Ectodermal cell (in vitro differentiated cells): ENCODE data around the gene KLHDC8A.

ENCODE experiments used
- H3K27ac ChIP-seq: 2 replicates; pipeline ENCODE4 v1.7.0; 2013; ENCODE audit warnings: mild to moderate bottlenecking, low read depth, low read length; ENCODE audit not compliant: insufficient read depth, poor library complexity, severe bottlenecking
- H3K27me3 ChIP-seq: 2 replicates; pipeline ENCODE4 v1.7.0; 2013; ENCODE audit warnings: mild to moderate bottlenecking, low read length; ENCODE audit not compliant: insufficient read depth, control insufficient read depth, poor library complexity, severe bottlenecking
- H3K36me3 ChIP-seq: one replicate; pipeline ENCODE4 v1.7.0; 2013; ENCODE audit warnings: low read length; ENCODE audit not compliant: control insufficient read depth, insufficient read depth
- H3K4me1 ChIP-seq: one replicate; pipeline ENCODE4 v1.7.0; 2013; ENCODE audit warnings: low read length; ENCODE audit not compliant: control insufficient read depth, insufficient read depth
- H3K4me3 ChIP-seq: 2 replicates; pipeline ENCODE4 v1.7.0; 2013; ENCODE audit warnings: low read depth, low read length, control low read depth; ENCODE audit not compliant: insufficient read depth
- H3K9me3 ChIP-seq: 2 replicates; pipeline ENCODE4 v1.7.0; 2013; ENCODE audit warnings: mild to moderate bottlenecking, low read length, moderate library complexity; ENCODE audit not compliant: control insufficient read depth
- WGBS, 2 experiments: methylation state at CpG; one replicate each; pipeline ENCODE4 v1.1.7; 2013; ENCODE audit warnings: missing lambda C conversion rate in 2 of 2; 5-methylcytosine and 5-hydroxymethylcytosine counted together

Gene KLHDC8A

DNA sequence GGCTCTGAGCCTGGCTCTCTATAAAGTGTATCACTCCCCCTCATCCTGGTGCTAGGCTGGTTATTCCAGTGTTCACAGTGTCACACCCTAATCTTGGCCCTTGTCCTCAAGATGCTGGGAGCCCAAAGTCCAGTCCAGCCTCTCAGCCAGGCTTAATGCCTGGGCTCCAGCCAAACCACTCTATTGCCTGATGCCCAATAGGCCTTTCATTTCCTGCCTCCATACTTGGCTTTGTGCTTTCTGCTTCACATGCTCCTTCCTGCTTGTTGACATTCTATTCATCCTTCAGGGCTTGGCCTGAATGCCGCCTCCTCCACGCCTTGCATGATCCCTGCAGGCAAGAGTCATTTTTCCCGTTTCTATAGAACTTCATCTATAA lies 1.7 kb downstream of the KLHDC8A start:
- Histone ChIP-seq H3K36me3 (no peaks in the 10 kb centered on the region), H3K27me3 (no peaks in the 10 kb centered on the region), H3K4me3 (no peak overlapping the region), H3K27ac (no peak overlapping the region), H3K4me1 (peaks cover 72% of the 10 kb centered on the region), H3K9me3 (no peaks in the 10 kb centered on the region)
- WGBS, 2 experiments: 87 to 93% methylated on average over 3 of the region's 3 CpGs

DNA sequence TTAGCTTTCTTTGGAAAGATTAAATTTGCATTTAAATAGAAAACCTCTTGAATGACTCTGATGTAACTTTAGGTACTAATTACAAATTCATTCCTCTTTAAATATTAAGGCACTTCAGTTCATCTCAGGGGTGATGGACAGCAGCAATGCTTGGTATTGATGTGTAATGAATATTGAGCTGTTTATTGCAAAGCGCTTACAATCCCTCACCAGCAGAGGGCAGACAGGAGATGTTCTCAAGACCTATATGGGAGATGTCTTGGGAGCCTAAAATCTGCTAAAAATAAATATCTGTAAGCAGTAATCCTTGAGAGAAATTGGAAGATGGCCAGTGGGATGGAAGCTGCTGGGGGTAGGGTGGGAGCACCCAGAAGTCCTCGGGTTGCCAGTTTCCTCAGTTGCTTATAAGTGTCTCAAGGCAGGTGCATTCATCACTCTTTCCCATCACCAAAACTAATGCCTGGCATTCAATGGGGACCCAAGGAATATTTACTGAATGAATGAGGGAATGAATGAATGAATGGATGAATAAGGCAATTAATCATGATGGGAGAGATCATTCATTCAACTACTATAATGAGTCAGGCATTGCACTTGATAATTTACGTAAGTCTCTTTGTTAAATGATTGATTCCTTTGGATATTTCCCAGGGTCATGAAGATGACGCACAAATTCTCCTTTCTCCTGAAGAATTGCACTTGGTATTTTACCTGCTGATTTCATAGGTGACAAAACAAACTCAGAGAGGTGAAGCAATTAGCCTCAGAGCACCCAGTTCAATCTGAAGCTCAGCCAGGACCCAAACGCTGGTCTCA lies 2.3 kb downstream of the KLHDC8A start:
- no peaks in the 10 kb centered on the region for H3K27me3 ChIP-seq
- no peak overlapping the region for H3K4me3 ChIP-seq
- no peaks in the 10 kb centered on the region for H3K36me3 ChIP-seq
- no peak overlapping the region for H3K27ac ChIP-seq
- peaks cover 72% of the 10 kb centered on the region for H3K4me1 ChIP-seq
- H3K9me3 ChIP-seq: no peaks in the 10 kb centered on the region
- 42 to 46% methylated on average over 4 to 5 of the region's 5 CpGs for WGBS, 2 experiments

DNA sequence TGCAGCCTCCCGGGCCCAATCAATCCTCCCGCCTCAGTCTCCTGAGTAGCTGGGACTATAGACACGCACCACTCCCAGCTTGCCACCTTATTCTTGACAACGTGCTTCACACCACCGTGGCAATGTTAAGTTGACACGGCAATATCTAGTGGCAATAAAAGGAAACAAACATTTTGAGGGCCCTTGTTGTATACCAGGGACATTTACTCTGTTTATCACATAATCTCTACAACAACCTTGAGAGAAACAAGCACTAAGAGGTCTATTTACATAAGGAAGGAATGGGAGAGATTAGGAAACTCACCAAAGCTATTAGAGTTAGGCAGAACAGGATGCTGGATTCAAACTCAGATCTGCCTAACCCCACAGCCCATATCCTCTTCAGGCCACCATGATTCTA lies 3.1 kb downstream of the KLHDC8A start:
- no peaks in the 10 kb centered on the region for H3K27me3 ChIP-seq
- H3K27ac ChIP-seq: no peak overlapping the region
- peaks cover 80% of the 10 kb centered on the region for H3K4me1 ChIP-seq
- no peaks in the 10 kb centered on the region for H3K36me3 ChIP-seq
- no peak overlapping the region for H3K4me3 ChIP-seq
- no peaks in the 10 kb centered on the region for H3K9me3 ChIP-seq
- 85 to 93% methylated on average over 6 of the region's 6 CpGs for WGBS, 2 experiments

DNA sequence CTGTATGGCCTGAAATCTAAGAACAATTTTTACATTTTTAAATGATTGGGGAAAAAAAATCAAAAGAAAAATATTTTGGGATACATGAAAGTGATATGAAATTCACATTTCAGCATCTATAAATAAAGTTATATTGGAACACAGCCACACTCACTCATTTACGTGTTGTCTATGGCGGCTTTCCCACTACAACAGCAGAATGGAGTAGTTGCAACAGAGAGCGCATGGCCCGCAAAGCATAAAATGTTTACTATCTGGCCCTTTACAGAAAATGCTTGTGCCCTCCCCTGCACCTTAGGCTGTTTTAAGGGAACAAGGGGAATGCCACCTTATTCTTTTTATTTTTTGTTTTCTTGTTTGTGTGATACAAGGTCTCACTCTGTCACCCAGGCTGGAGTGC lies 3.5 kb downstream of the KLHDC8A start:
- Histone ChIP-seq H3K4me3 (no peak overlapping the region), H3K4me1 (peaks cover 80% of the 10 kb centered on the region), H3K27ac (no peak overlapping the region), H3K9me3 (no peaks in the 10 kb centered on the region), H3K27me3 (no peaks in the 10 kb centered on the region), H3K36me3 (no peaks in the 10 kb centered on the region)
- 94 to 97% methylated on average over 4 of the region's 4 CpGs for WGBS, 2 experiments

DNA sequence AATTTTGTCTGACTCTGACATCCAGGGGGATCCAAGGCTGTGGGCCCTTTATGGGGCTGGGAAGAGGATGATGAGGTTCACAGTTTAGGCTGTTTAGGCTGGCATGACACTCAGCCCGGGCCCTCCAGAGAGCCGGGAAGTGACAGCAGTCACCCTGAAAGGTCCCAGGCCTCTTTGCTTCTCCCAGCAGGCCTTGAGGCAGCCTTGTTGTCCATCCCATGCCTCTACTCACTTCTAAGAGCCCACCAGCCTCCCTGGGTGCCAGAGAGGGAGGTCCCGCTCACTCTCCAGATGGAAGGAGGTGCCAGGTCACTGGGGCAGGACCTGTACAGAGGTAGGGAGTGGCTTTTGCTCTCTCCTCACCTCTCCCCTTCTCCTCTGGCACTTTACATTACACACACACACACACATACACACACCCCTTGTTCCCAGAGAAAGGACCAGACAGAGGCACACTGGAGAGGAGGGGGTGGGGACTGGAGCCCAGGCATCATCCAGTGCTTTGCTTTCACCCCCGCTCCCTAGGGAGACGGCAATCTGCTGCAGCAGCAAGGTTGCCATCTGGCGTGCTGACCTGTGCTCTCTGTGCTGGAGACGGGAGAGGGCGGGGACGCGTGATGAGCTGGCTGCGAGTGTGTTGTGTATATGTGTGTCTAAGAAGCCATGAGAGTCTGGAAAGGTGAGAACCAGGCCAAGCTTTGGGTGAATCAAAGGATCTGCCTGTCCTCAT lies 4.6 kb downstream of the KLHDC8A start:
- H3K27me3 ChIP-seq: no peaks in the 10 kb centered on the region
- no peaks in the 10 kb centered on the region for H3K36me3 ChIP-seq
- WGBS, 2 experiments: 58 to 68% methylated on average over 11 of the region's 11 CpGs
- H3K4me3 ChIP-seq: no peak overlapping the region
- no peaks in the 10 kb centered on the region for H3K9me3 ChIP-seq
- H3K27ac ChIP-seq: no peak overlapping the region
- peaks cover 73% of the 10 kb centered on the region for H3K4me1 ChIP-seq

DNA sequence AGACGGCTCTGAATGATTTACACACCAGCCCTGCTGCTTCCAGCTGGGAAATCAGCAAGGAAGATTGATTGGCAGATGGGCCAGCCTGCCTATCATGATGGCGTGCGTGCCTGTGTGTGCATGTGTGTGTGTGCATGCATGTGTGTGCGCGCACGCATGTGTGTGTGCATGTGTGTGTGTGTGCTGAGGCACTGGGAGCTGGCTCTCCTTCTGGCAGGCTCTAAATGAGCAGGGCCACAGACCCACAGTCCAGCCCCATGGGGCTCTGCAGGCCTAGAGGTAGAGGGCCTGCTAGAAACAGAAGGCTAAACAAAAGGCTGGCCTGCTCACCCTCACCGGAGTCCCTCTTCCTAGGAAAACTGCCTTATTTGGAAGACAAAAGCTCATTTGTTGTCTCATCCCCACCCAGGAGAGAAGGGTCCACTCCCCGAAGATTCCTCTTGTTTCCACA lies 6.0 kb downstream of the KLHDC8A start:
- 19 to 25% methylated on average over 8 of the region's 8 CpGs for WGBS, 2 experiments
- Histone ChIP-seq H3K9me3 (no peaks in the 10 kb centered on the region), H3K36me3 (no peaks in the 10 kb centered on the region), H3K4me3 (no peak overlapping the region), H3K4me1 (peaks cover 61% of the 10 kb centered on the region), H3K27ac (peak overlapping the region; percentile 74), H3K27me3 (peaks cover 7% of the 10 kb centered on the region)

DNA sequence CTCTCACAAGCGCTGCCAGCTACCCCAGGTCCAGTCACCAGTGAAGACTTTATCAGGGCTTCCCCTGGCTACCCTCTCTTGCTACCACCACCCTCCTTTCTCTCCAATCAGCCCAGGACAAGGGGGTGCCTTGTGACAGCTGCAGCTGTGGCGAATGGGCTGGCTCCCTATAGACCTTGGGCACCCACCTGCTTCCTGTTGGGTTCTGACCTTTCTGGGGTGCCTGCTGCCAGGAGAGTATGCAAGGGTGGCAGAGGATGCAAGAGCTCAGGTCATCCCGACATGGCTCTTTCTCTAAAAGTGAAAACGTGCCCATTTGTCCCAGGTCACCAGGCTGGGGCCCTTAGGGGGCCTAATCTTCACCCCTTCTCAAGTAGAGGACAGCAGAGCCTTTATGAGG lies 6.6 kb downstream of the KLHDC8A start:
- H3K4me1 ChIP-seq: peaks cover 58% of the 10 kb centered on the region
- no peaks in the 10 kb centered on the region for H3K36me3 ChIP-seq
- peaks cover 12% of the 10 kb centered on the region for H3K27me3 ChIP-seq
- peak overlapping the region; percentile 74 for H3K27ac ChIP-seq
- no peak overlapping the region for H3K4me3 ChIP-seq
- no peaks in the 10 kb centered on the region for H3K9me3 ChIP-seq
- WGBS, 2 experiments: 70 to 74% methylated on average over 4 of the region's 4 CpGs

DNA sequence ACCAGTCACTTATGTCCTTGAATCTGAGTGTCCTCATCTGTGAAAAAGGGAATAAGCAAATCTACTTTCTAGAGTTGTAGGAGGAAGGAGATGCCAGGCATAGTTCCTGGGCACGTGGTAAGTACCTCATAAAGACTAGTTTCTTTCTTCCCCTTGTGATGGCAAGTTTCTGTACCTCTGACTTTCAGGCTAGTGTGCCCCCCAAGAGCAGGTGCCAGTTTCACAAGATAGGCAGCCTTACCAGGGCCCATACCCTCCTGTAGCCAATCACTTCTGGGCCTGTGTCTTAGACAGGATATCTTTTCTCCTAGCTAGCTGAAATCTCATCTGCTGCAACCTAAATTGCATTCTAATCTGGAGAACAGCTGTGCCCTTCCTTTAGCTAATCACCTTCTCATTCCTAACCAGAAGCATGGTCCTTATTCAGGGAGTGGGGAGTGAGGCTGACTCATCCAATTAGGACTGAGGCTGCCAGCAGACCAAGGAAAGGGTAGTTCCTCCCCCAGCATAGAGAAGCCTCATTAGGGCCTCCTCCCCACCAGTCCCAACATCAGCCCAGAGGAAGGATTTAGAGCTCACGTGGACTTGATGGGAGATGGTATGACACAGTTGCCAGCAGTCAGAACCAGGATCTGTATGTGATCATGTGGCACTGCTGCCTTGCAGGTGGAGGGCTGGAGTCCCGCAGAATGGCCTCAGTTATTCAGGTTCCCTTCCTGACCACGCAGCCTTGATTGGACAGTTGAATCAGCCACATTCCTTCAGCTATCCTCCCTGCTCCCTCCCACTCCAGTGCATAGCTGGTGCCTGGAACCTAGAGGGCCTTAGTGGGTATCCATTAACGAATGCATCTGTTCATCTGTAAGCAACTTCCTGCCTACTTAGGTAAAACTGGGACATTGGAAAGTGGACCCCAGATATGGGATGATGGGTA lies 7.9 kb downstream of the KLHDC8A start:
- H3K27ac ChIP-seq: no peak overlapping the region
- H3K36me3 ChIP-seq: no peaks in the 10 kb centered on the region
- H3K4me3 ChIP-seq: no peak overlapping the region
- H3K9me3 ChIP-seq: no peaks in the 10 kb centered on the region
- WGBS, 2 experiments: 62 to 66% methylated on average over 5 of the region's 5 CpGs
- peaks cover 53% of the 10 kb centered on the region for H3K4me1 ChIP-seq
- H3K27me3 ChIP-seq: peaks cover 25% of the 10 kb centered on the region

DNA sequence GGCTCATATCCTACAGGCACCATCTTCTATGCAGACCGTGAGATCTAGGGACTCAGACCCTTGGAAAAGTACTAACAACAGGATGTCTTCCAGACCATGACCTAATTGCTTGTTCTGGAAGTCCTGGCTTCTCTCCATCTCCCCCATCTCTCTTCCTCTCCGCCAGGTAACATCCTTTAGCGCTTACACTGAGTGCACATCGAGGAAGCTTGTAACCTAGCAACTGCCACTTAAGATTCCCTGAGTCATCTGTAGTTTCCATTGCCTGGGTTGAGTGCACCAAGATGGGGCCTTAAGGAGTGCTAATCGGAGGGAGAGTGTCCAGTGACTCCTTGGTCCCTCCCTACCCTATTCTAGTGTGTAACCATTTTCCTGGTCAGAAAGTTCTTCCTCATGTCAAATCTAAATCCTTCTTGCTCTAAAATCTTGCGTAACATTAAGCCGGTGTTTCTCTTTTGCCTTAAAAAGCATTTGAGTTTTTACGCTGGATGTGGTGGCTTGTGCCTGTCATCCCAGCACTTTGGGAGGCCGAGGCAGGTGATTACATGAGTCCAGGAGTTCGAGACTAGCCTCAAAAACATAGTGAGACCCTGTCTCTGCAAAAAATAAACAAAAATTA lies 9.7 kb downstream of the KLHDC8A start:
- WGBS, 2 experiments: 94 to 95% methylated on average over 10 of the region's 10 CpGs
- Histone ChIP-seq H3K9me3 (no peaks in the 10 kb centered on the region), H3K27ac (no peak overlapping the region), H3K36me3 (no peaks in the 10 kb centered on the region), H3K4me3 (no peak overlapping the region), H3K27me3 (peaks cover 42% of the 10 kb centered on the region), H3K4me1 (peaks cover 46% of the 10 kb centered on the region)
